GM23248 (cell line): ENCODE measurements around the gene FTO. TPM values are rescaled to one million over a fixed set of nuclear protein-coding genes. Genes with fewer than 3 reads are reported as not detected.

Experiments
- DNase-seq: peaks from one replicate; pipeline ENCODE4 v3.0.0-alpha.2; 2015
- H2AFZ ChIP-seq: fragments of 200-600 bp; sonication (generic); 2 replicates; pipeline ENCODE4 v1.6.1; 2016; ENCODE audit warnings: antibody characterized with exemption
- H3F3A ChIP-seq: fragments of 200-600 bp; sonication (generic); 2 replicates; pipeline ENCODE4 v1.6.1; 2016; ENCODE audit warnings: mild to moderate bottlenecking, antibody characterized with exemption, mixed run types; ENCODE audit not compliant: insufficient read depth
- H3K27ac ChIP-seq: fragments of 200-600 bp; sonication (generic); 2 replicates; pipeline ENCODE4 v1.5.1; 2016; ENCODE audit warnings: mild to moderate bottlenecking
- H3K27me3 ChIP-seq: fragments of 200-600 bp; sonication (generic); replicated peaks from 2 replicates; pipeline ENCODE4 v1.6.1; 2016; ENCODE audit warnings: mild to moderate bottlenecking; ENCODE audit not compliant: insufficient read depth
- H3K36me3 ChIP-seq: fragments of 200-600 bp; sonication (generic); 2 replicates; pipeline ENCODE4 v1.6.1; 2016; ENCODE audit warnings: low read depth, mild to moderate bottlenecking
- H3K4me1 ChIP-seq: fragments of 200-600 bp; sonication (generic); 2 replicates; pipeline ENCODE4 v1.6.1; 2016; ENCODE audit warnings: mild to moderate bottlenecking; ENCODE audit not compliant: insufficient read depth
- H3K4me2 ChIP-seq: fragments of 200-600 bp; sonication (generic); one replicate; pipeline ENCODE4 v1.6.1; 2016; ENCODE audit warnings: mild to moderate bottlenecking; ENCODE audit not compliant: unreplicated experiment
- H3K4me3 ChIP-seq: fragments of 200-600 bp; sonication (generic); 2 replicates; pipeline ENCODE4 v1.5.1; 2016; ENCODE audit warnings: mild to moderate bottlenecking
- H3K79me2 ChIP-seq: fragments of 200-600 bp; sonication (generic); 2 replicates; pipeline ENCODE4 v1.6.1; 2016; ENCODE audit warnings: mild to moderate bottlenecking; ENCODE audit not compliant: insufficient read depth
- H3K9ac ChIP-seq: fragments of 200-600 bp; sonication (generic); 2 replicates; pipeline ENCODE4 v1.6.1; 2016; ENCODE audit warnings: mild to moderate bottlenecking
- H3K9me2 ChIP-seq: fragments of 200-600 bp; sonication (generic); 2 replicates; pipeline ENCODE4 v1.6.1; 2016; ENCODE audit warnings: mixed run types, mild to moderate bottlenecking, moderate library complexity; ENCODE audit not compliant: insufficient read depth
- H3K9me3 ChIP-seq: fragments of 200-600 bp; sonication (generic); one replicate; pipeline ENCODE4 v1.6.1; 2017; ENCODE audit warnings: low read depth
- H4K20me1 ChIP-seq: fragments of 200-600 bp; sonication (generic); 2 replicates; pipeline ENCODE4 v1.6.0; 2016; ENCODE audit not compliant: insufficient read depth
- EZH2 ChIP-seq: fragments of 200-600 bp; sonication (generic); IDR thresholded peaks from 2 replicates; pipeline ENCODE4 v1.6.1; 2018; ENCODE audit warnings: antibody characterized with exemption, mild to moderate bottlenecking; ENCODE audit not compliant: insufficient read depth, poor library complexity, severe bottlenecking
- EZH2phosphoT487 ChIP-seq: fragments of 200-600 bp; sonication (generic); IDR thresholded peaks from 2 replicates; pipeline ENCODE4 v1.6.1; 2018; ENCODE audit warnings: antibody characterized with exemption, moderate library complexity, mild to moderate bottlenecking, low read depth; ENCODE audit not compliant: insufficient read depth
- WGBS, 2 experiments: methylation state at CpG; one replicate each; pipeline ENCODE4 v1.1.6; 2015 to 2017; ENCODE audit warnings: low lambda C conversion rate in 2 of 2, low coverage in 1 of 2; ENCODE audit errors: missing lambda C conversion rate in 2 of 2; 5-methylcytosine and 5-hydroxymethylcytosine counted together
- in situ Hi-C: fragments of 300-500 bp; cut with MboI; formaldehyde crosslinking; loops from 2 replicates; pipeline ENCODE4 v1.15.0; 2020
- polyA plus RNA-seq: library from polyadenylated mRNA; unstranded; fragments of >200 nt; fragmentation: Nextera tagmentation; extraction: Ambion mirVana; gene quantifications from 2 replicates; pipeline ENCODE4 v1.2.1, GENCODE V29; 2016
- total RNA-seq: library from RNA; depleted of rRNA; stranded (reverse); fragments of >200 nt; shearing (Covaris generic); gene quantifications from 2 replicates; pipeline ENCODE4 v1.2.3, GENCODE V29; 2014

Gene FTO
- total and polyA plus RNA-seq, 2 experiments from 2014 or later = 85.3 to 99.2 TPM

DNA sequence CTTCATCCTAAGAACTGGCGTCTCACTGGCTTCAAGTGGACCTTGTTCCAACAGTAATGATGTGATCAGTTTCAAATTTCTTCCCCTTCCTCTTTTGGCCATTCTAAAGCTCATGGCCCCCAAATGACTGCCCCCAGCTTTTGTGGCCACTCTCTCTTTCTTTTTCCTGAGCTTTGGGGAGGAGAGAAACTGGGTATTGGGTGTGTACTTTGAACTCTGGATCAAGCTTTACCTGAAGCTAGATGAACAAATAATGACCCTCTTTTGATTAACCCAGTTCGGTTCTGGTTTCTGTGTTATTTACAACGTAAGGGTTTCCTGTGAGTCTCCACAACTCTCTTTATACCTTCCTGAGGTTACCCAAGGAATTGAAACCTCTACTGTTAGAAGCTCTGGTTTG, 132.7 kb downstream of the FTO start:
- no peaks in the 10 kb centered on the region for H3F3A ChIP-seq
- no peaks in the 10 kb centered on the region for H4K20me1 ChIP-seq
- no peaks in the 10 kb centered on the region; the same call in 1 of the 2 replicates for H3K36me3 ChIP-seq
- in situ Hi-C loops = no loop called here
- peaks cover 55% of the 10 kb centered on the region for H3K79me2 ChIP-seq
- no peak overlapping the region for H3K4me2 ChIP-seq
- no peak overlapping the region for H3K9ac ChIP-seq
- TF ChIP-seq EZH2phosphoT487 (no peak), EZH2 (no peak)
- no peak overlapping the region for H3K4me3 ChIP-seq
- no peaks in the 10 kb centered on the region for H3K9me2 ChIP-seq
- H3K9me3 ChIP-seq = no peaks in the 10 kb centered on the region
- no peak overlapping the region for H3K27ac ChIP-seq
- no peaks in the 10 kb centered on the region for H3K4me1 ChIP-seq
- 93 to 96% methylated on average over 3 of the region's 3 CpGs for WGBS, 2 experiments
- DNase-seq = no peak
- no peak overlapping the region for H2AFZ ChIP-seq
- H3K27me3 ChIP-seq = no peaks in the 10 kb centered on the region

DNA sequence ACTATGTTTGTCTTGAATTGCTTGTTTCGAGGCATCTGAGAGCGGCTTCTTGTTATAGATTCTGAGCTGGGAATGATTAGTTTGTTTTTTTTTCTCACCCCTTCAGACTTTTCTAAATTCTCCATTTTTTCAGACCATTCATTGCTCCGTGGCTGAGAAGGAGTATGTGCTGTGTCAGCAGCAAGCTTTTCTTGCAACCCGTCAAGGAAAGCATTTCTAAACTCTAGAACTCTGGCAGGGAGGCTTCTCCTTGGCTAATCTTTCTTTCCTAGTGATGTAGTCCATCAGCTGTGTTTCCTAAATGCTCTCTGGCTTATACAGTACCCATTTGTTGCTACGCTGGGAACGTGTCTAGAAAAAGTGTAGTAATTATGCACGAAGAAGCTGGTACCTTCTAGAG, 133.5 kb downstream of the FTO start:
- H3K4me3 ChIP-seq = no peak overlapping the region
- H3K9me2 ChIP-seq = no peaks in the 10 kb centered on the region
- H3K9ac ChIP-seq = no peak overlapping the region
- H3K27me3 ChIP-seq = no peaks in the 10 kb centered on the region
- H3F3A ChIP-seq = no peaks in the 10 kb centered on the region
- in situ Hi-C loops = no loop called here
- H3K27ac ChIP-seq = no peak overlapping the region
- no peaks in the 10 kb centered on the region for H3K9me3 ChIP-seq
- WGBS, 2 experiments = 73 to 77% methylated on average over 7 of the region's 7 CpGs
- DNase-seq = no peak
- H2AFZ ChIP-seq = no peak overlapping the region
- H3K36me3 ChIP-seq = no peaks in the 10 kb centered on the region; the same call in 1 of the 2 replicates
- peaks cover 50% of the 10 kb centered on the region for H3K79me2 ChIP-seq
- H4K20me1 ChIP-seq = no peaks in the 10 kb centered on the region
- H3K4me1 ChIP-seq = no peaks in the 10 kb centered on the region
- TF ChIP-seq EZH2 = no peak
- no peak for TF ChIP-seq EZH2phosphoT487
- H3K4me2 ChIP-seq = no peak overlapping the region

DNA sequence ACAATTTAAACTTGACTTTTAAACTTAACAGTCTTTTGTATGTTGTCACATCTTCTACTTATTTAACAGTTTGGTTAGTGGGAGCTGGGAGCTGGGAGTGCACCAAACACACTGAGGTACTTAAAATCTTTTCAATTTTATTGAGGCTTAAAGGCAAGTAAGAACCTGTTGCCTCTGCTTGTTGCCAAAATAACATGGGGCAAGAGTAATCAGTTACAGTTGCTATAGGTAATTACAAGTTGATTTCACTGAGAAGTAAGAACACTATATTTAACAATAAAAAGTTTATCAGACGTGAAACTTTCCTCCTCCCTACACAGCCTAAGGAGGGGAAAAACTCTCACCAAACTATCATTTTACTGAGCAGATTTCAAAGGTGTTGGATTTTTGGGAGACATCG, 135.2 kb downstream of the FTO start:
- Histone ChIP-seq H2AFZ (no peak overlapping the region), H3F3A (no peaks in the 10 kb centered on the region), H3K27ac (no peak overlapping the region), H3K9me3 (no peaks in the 10 kb centered on the region), H3K4me2 (no peak overlapping the region), H4K20me1 (no peaks in the 10 kb centered on the region), H3K27me3 (no peaks in the 10 kb centered on the region), H3K9me2 (no peaks in the 10 kb centered on the region), H3K36me3 (0 out of 2 replicates have a peak, but pooled peaks cover 4% of the 10 kb centered on the region), H3K4me1 (no peaks in the 10 kb centered on the region), H3K4me3 (no peak overlapping the region), H3K9ac (no peak overlapping the region), H3K79me2 (peaks cover 34% of the 10 kb centered on the region)
- no peak for DNase-seq
- TF ChIP-seq EZH2 (no peak), EZH2phosphoT487 (no peak)
- 71 to 77% methylated on average over 2 of the region's 2 CpGs for WGBS, 2 experiments
- in situ Hi-C loops = no loop called here

DNA sequence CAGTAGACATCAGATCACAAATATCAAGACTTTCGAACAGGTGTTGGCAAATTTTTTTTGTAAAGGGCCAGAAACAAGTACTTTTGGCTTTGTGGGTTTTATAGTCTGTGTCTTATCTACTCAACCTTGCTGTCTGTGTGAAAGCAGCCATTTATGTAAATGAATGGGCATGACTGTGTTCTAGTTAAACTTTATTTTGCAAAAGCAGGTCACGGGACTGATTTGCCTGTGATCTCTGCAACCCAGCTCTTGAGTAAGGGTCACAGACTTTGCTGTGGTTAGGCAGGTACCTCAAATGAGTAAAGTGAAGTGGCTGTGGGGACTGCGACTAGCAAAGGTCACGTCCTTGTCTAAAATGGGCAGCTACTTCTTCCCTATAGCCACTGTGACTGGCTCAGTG, 136.5 kb downstream of the FTO start:
- Histone ChIP-seq H3F3A (no peaks in the 10 kb centered on the region), H3K9ac (no peak overlapping the region), H3K79me2 (peaks cover 20% of the 10 kb centered on the region), H3K9me3 (no peaks in the 10 kb centered on the region), H4K20me1 (no peaks in the 10 kb centered on the region), H3K27ac (no peak overlapping the region), H3K27me3 (no peaks in the 10 kb centered on the region), H3K4me1 (no peaks in the 10 kb centered on the region), H3K36me3 (peaks cover 13% of the 10 kb centered on the region; the same call in 1 of the 2 replicates), H3K9me2 (no peaks in the 10 kb centered on the region), H3K4me2 (no peak overlapping the region), H3K4me3 (no peak overlapping the region), H2AFZ (no peak overlapping the region)
- no peak for TF ChIP-seq EZH2phosphoT487
- TF ChIP-seq EZH2 = no peak
- in situ Hi-C loops = no loop called here
- DNase-seq = no peak
- WGBS, 2 experiments = 96 to 97% methylated on average over 4 of the region's 4 CpGs

DNA sequence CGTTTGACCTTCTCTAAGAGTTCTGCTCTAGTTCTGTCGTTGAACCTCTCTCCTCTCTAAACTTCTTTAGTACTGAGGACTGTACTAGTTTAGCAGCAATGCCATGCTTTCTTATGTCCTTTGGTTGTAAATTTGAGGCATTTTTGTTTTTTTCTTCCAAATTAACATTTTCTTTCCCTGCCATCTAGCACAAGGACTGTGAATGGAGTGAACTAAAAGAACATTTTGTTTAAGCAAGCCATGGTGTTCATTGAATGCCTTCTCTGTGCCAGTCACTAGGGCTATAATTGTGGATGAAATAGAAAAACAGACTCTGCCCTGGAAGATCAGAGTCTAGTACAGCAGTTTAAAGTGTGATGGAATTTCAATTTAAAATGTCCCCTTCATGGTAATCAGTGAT, 137.9 kb downstream of the FTO start:
- Histone ChIP-seq H3K79me2 (peaks cover 6% of the 10 kb centered on the region; the same call in 1 of the 2 replicates), H3K4me3 (no peak overlapping the region), H3F3A (no peaks in the 10 kb centered on the region), H3K36me3 (peaks cover 13% of the 10 kb centered on the region; the same call in 1 of the 2 replicates), H3K4me1 (no peaks in the 10 kb centered on the region), H3K9me3 (no peaks in the 10 kb centered on the region), H3K27ac (no peak overlapping the region), H3K4me2 (no peak overlapping the region), H3K27me3 (no peaks in the 10 kb centered on the region), H3K9me2 (no peaks in the 10 kb centered on the region), H4K20me1 (no peaks in the 10 kb centered on the region), H2AFZ (no peak overlapping the region), H3K9ac (no peak overlapping the region)
- no peak for TF ChIP-seq EZH2phosphoT487
- no peak for TF ChIP-seq EZH2
- in situ Hi-C loops = no loop called here
- WGBS, 2 experiments = 50 to 57% methylated on average over 2 of the region's 2 CpGs
- no peak for DNase-seq
